IMR-90 (cell line): ENCODE measurements around the gene PLCH1. TPM values are rescaled to one million over a fixed set of nuclear protein-coding genes. Genes with fewer than 3 reads are reported as not detected.

Source experiments
- ATAC-seq: fragments of 200-7000 bp; cut with Tn5 transposase; 2 replicates; pipeline ENCODE4 v1.9.1; 2020; ENCODE audit warnings: low read depth, mild to moderate bottlenecking, moderate library complexity
- BruUV-seq: library from RNA; stranded (reverse); fragments of 400-500 nt; replicated peaks from 2 replicates; lab custom pipeline; 2021; lab: Mats Ljungman, UMichigan
- CTCF ChIA-PET: fragments of 300-600 bp; formaldehyde crosslinking; extraction: SDS; loops from one replicate; lab custom pipeline; 2021; ENCODE audit warnings: antibody characterized with exemption; lab: Yijun Ruan, JAX
- POLR2A ChIA-PET: fragments of 300-600 bp; sonication (Branson Sonifier 250); formaldehyde crosslinking; loops from one replicate; lab custom pipeline; 2022; ENCODE audit warnings: antibody characterized with exemption; ENCODE audit not compliant: unreplicated experiment; lab: Charles Lee
- DNase-seq: peaks from one replicate; pipeline ENCODE4 v3.0.0; 2013
- H2AFZ ChIP-seq: replicated peaks from 2 replicates; pipeline ENCODE3; 2013; ENCODE audit warnings: low read length, mild to moderate bottlenecking; ENCODE audit not compliant: poor library complexity
- H2AK5ac ChIP-seq: 2 replicates; pipeline ENCODE4 v1.6.1; 2013; ENCODE audit warnings: low read depth, low read length, inconsistent platforms
- H2AK9ac ChIP-seq: replicated peaks from 2 replicates; pipeline ENCODE3; 2013; ENCODE audit warnings: mild to moderate bottlenecking, low read depth, low read length, moderate library complexity; ENCODE audit not compliant: poor library complexity
- H2BK120ac ChIP-seq: 2 replicates; pipeline ENCODE4 v1.6.1; 2013; ENCODE audit warnings: low read depth, low read length, inconsistent platforms
- H2BK15ac ChIP-seq: 3 replicates; pipeline ENCODE4 v1.6.1; 2013; ENCODE audit warnings: low read depth, low read length, inconsistent platforms
- H2BK20ac ChIP-seq: 2 replicates; pipeline ENCODE4 v1.6.1; 2013; ENCODE audit warnings: low read depth, mild to moderate bottlenecking, inconsistent platforms, low read length, moderate library complexity
- H2BK5ac ChIP-seq: 2 replicates; pipeline ENCODE4 v1.6.1; 2013; ENCODE audit warnings: mild to moderate bottlenecking, low read depth, low read length, inconsistent platforms; ENCODE audit not compliant: poor library complexity, severe bottlenecking
- H3K14ac ChIP-seq: replicated peaks from 2 replicates; pipeline ENCODE4 v1.6.1; 2013; ENCODE audit warnings: low read depth, low read length, inconsistent platforms
- H3K18ac ChIP-seq: 2 replicates; pipeline ENCODE4 v1.6.1; 2013; ENCODE audit warnings: low read depth, low read length, control low read depth
- H3K23ac ChIP-seq: 2 replicates; pipeline ENCODE4 v1.6.1; 2013; ENCODE audit warnings: low read depth, low read length, inconsistent platforms
- H3K27ac ChIP-seq: 2 replicates; pipeline ENCODE4 v1.5.1; 2013; ENCODE audit warnings: mild to moderate bottlenecking, control low read depth, low read length; ENCODE audit not compliant: insufficient read depth
- H3K27me3 ChIP-seq: 2 replicates; pipeline ENCODE4 v1.6.1; 2013; ENCODE audit warnings: low read length; ENCODE audit not compliant: control insufficient read depth, insufficient read depth
- H3K36me3 ChIP-seq: 2 replicates; pipeline ENCODE4 v1.6.1; 2013; ENCODE audit warnings: low read length, mixed read lengths; ENCODE audit not compliant: control insufficient read depth, insufficient read depth
- H3K4ac ChIP-seq: 2 replicates; pipeline ENCODE4 v1.6.1; 2013; ENCODE audit warnings: low read depth, low read length, inconsistent platforms
- H3K4me1 ChIP-seq: 2 replicates; pipeline ENCODE4 v1.6.1; 2013; ENCODE audit warnings: low read length, mixed read lengths; ENCODE audit not compliant: control insufficient read depth, insufficient read depth
- H3K4me2 ChIP-seq: 2 replicates; pipeline ENCODE4 v1.6.1; 2013; ENCODE audit warnings: low read depth, mild to moderate bottlenecking, control low read depth, low read length, moderate library complexity
- H3K4me3 ChIP-seq: 2 replicates; pipeline ENCODE4 v1.5.1; 2013; ENCODE audit warnings: low read depth, mild to moderate bottlenecking, control low read depth, low read length, moderate library complexity; ENCODE audit not compliant: insufficient read depth
- H3K56ac ChIP-seq: 2 replicates; pipeline ENCODE4 v1.6.1; 2013; ENCODE audit warnings: low read length, inconsistent platforms; ENCODE audit not compliant: insufficient read depth; ENCODE audit errors: extremely low read depth
- H3K79me1 ChIP-seq, 2 experiments: 2 replicates each; pipeline ENCODE4 v1.6.1; 2013; ENCODE audit warnings: low read length in 2 of 2, inconsistent platforms in 1 of 2, low read depth in 1 of 2
- H3K9ac ChIP-seq: 2 replicates; pipeline ENCODE4 v1.6.1; 2013; ENCODE audit warnings: low read depth, low read length, control low read depth
- H3K9me1 ChIP-seq: 2 replicates; pipeline ENCODE4 v1.6.1; 2013; ENCODE audit warnings: low read length, inconsistent platforms; ENCODE audit not compliant: insufficient read depth
- H3K9me3 ChIP-seq: 2 replicates; pipeline ENCODE4 v1.6.1; 2013; ENCODE audit warnings: low read length; ENCODE audit not compliant: control insufficient read depth, insufficient read depth
- H4K20me1 ChIP-seq: 2 replicates; pipeline ENCODE4 v1.6.1; 2013; ENCODE audit warnings: low read length, inconsistent platforms; ENCODE audit not compliant: insufficient read depth
- H4K5ac ChIP-seq: 2 replicates; pipeline ENCODE4 v1.6.1; 2013; ENCODE audit warnings: mild to moderate bottlenecking, low read depth, low read length, control low read depth
- H4K8ac ChIP-seq, 2 experiments: 2 replicates each; pipeline ENCODE4 v1.6.1; 2013; ENCODE audit warnings: low read depth in 2 of 2, low read length in 2 of 2, control low read depth in 1 of 2, inconsistent platforms in 1 of 2
- H4K91ac ChIP-seq: 2 replicates; pipeline ENCODE4 v1.6.1; 2013; ENCODE audit warnings: low read depth, low read length, inconsistent platforms; ENCODE audit not compliant: insufficient read depth
- BHLHE40 ChIP-seq: fragments of 150-350 bp; IDR thresholded peaks from 2 replicates; pipeline ENCODE4 v1.6.1; 2016; ENCODE audit warnings: mild to moderate bottlenecking, low read depth, low read length
- CHD1 ChIP-seq: IDR thresholded peaks from 2 replicates; pipeline ENCODE4 v1.6.1; 2012; ENCODE audit warnings: low read depth, low read length, improper control_type of control experiment
- MAZ ChIP-seq: IDR thresholded peaks from 2 replicates; pipeline ENCODE4 v1.6.1; 2012; ENCODE audit warnings: low read depth, mild to moderate bottlenecking, low read length, improper control_type of control experiment, moderate library complexity, borderline replicate concordance
- MXI1 ChIP-seq: IDR thresholded peaks from 2 replicates; pipeline ENCODE4 v1.6.1; 2012; ENCODE audit warnings: low read depth, mild to moderate bottlenecking, low read length, moderate library complexity, borderline replicate concordance
- NFE2L2 ChIP-seq: fragments of 150-350 bp; IDR thresholded peaks from 2 replicates; pipeline ENCODE4 v1.6.1; 2016; ENCODE audit warnings: low read depth, mild to moderate bottlenecking, low read length
- RAD21 ChIP-seq: IDR thresholded peaks from 2 replicates; pipeline ENCODE4 v1.6.1; 2012; ENCODE audit warnings: low read length, improper control_type of control experiment
- RCOR1 ChIP-seq: IDR thresholded peaks from 2 replicates; pipeline ENCODE4 v1.6.1; 2012; ENCODE audit warnings: mild to moderate bottlenecking, low read length, improper control_type of control experiment; ENCODE audit not compliant: insufficient replicate concordance
- RFX5 ChIP-seq: IDR thresholded peaks from 2 replicates; pipeline ENCODE4 v1.8.0; 2012; ENCODE audit warnings: low read depth, mild to moderate bottlenecking, low read length, moderate library complexity
- SMC3 ChIP-seq: fragments of 150-350 bp; IDR thresholded peaks from 2 replicates; pipeline ENCODE4 v1.6.1; 2016; ENCODE audit warnings: low read depth, mild to moderate bottlenecking, antibody characterized with exemption, low read length, moderate library complexity
- WGBS, 2 experiments: methylation state at CpG; one replicate each; pipeline versions ENCODE4 v1.1.5 to v1.1.7; 2013; ENCODE audit warnings: missing lambda C conversion rate in 2 of 2; ENCODE audit not compliant: insufficient read length in 1 of 2; ENCODE audit errors: extremely low coverage in 2 of 2; 5-methylcytosine and 5-hydroxymethylcytosine counted together
- dilution Hi-C: fragments of 300-500 bp; cut with HindIII; formaldehyde crosslinking; loops from one replicate; pipeline ENCODE4 v1.14.3; 2018; ENCODE audit warnings: low sequenced_read_pairs; ENCODE audit not compliant: unreplicated experiment
- in situ Hi-C: fragments of 300-500 bp; cut with MboI; formaldehyde crosslinking; loops from 3 replicates; pipeline ENCODE4 v1.14.3; 2019; ENCODE audit warnings: low sequenced_read_pairs, inconsistent platforms, mixed read lengths
- intact Hi-C: fragments of 100-400 bp; cut with micrococcal nuclease; formaldehyde crosslinking; loops from 2 replicates; pipeline ENCODE4 v1.10.0; 2022
- polyA plus RNA-seq, 3 experiments: library from polyadenylated mRNA; depleted of rRNA; stranded (reverse); fragments of >200 nt; gene quantifications; 2 replicates each; pipeline ENCODE4 v1.2.3, GENCODE V29; 2012; ENCODE audit warnings: low replicate concordance in 1 of 3
- total RNA-seq: library from RNA; depleted of rRNA; stranded (reverse); fragments of >200 nt; gene quantifications from 2 replicates; pipeline ENCODE4 v1.2.3, GENCODE V29; 2012
- TF ChIP-seq, protein P1 (sequence below): fragments of 150-350 bp; IDR thresholded peaks from 2 replicates; pipeline ENCODE4 v1.6.1; 2016; ENCODE audit warnings: low read depth, mild to moderate bottlenecking, low read length, moderate library complexity, borderline replicate concordance
- TF ChIP-seq, protein P2 (sequence below): conservative IDR thresholded peaks from 2 replicates; pipeline ENCODE4 v1.5.1; 2012; ENCODE audit warnings: mild to moderate bottlenecking, low read depth, low read length, improper control_type of control experiment

PLCH1 gene
- total and polyA plus RNA-seq, 2 of the 4 experiments (the other 2 are of a cell fraction) = not detected

DNA sequence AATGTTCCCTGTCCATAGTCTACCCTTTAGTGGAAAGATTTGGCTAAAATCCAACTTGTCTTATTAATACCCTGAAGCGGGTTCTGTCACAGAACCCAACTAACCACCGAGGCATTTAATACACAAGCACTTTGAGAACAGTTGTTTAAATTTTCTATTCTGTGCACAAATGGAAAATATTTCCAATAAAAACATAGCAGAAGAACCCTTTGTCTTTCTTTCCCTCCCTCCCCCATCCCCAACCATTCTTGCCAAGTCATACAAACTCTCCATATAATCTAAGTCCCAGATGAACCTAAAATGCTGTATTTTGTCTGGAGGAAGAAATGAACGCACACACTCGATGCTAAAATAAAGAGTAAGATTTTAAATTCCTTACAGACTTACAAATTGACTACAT is 324.5 kb downstream of the PLCH1 start:
- intact Hi-C loops (no loop called here), dilution Hi-C loops (no loop called here), in situ Hi-C loops (no loop called here)
- no TSS peak for BruUV-seq
- Histone ChIP-seq H3K4me2 (no peak overlapping the region), H3K4me3 (no peak overlapping the region), H2AFZ (no peak overlapping the region), H3K9me3 (no peaks in the 10 kb centered on the region), H3K9me1 (0 out of 2 replicates have a peak, but pooled peaks cover 3% of the 10 kb centered on the region), H4K8ac (no peak overlapping the region), H4K20me1 (no peaks in the 10 kb centered on the region), H3K4ac (no peak overlapping the region), H2BK20ac (no peak overlapping the region), H2AK9ac (no peak overlapping the region), H4K91ac (no peak overlapping the region), H3K56ac (no peak overlapping the region), H2BK5ac (no peak overlapping the region), H3K4me1 (no peaks in the 10 kb centered on the region), H3K79me1 (no peaks in the 10 kb centered on the region), H3K9ac (no peak overlapping the region), H3K18ac (no peak overlapping the region), H3K27me3 (no peaks in the 10 kb centered on the region), H3K23ac (no peak overlapping the region), H3K14ac (no peak overlapping the region), H3K27ac (no peak overlapping the region), H4K5ac (no peak overlapping the region), H2AK5ac (no peak overlapping the region), H3K36me3 (no peaks in the 10 kb centered on the region), H2BK120ac (no peak overlapping the region), H2BK15ac (no peak overlapping the region)
- no CpG with 5 or more reads among the region's 4 CpGs for WGBS, 2 experiments
- ATAC-seq = no peak
- TF ChIP-seq MAZ = no peak
- no peak for TF ChIP-seq MXI1
- TF ChIP-seq CHD1 = no peak
- TF ChIP-seq BHLHE40 = no peak
- TF ChIP-seq NFE2L2 = no peak
- TF ChIP-seq, protein P1, sequence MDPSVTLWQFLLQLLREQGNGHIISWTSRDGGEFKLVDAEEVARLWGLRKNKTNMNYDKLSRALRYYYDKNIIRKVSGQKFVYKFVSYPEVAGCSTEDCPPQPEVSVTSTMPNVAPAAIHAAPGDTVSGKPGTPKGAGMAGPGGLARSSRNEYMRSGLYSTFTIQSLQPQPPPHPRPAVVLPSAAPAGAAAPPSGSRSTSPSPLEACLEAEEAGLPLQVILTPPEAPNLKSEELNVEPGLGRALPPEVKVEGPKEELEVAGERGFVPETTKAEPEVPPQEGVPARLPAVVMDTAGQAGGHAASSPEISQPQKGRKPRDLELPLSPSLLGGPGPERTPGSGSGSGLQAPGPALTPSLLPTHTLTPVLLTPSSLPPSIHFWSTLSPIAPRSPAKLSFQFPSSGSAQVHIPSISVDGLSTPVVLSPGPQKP = no peak
- TF ChIP-seq, protein P2, sequence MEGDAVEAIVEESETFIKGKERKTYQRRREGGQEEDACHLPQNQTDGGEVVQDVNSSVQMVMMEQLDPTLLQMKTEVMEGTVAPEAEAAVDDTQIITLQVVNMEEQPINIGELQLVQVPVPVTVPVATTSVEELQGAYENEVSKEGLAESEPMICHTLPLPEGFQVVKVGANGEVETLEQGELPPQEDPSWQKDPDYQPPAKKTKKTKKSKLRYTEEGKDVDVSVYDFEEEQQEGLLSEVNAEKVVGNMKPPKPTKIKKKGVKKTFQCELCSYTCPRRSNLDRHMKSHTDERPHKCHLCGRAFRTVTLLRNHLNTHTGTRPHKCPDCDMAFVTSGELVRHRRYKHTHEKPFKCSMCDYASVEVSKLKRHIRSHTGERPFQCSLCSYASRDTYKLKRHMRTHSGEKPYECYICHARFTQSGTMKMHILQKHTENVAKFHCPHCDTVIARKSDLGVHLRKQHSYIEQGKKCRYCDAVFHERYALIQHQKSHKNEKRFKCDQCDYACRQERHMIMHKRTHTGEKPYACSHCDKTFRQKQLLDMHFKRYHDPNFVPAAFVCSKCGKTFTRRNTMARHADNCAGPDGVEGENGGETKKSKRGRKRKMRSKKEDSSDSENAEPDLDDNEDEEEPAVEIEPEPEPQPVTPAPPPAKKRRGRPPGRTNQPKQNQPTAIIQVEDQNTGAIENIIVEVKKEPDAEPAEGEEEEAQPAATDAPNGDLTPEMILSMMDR = no peak
- no peak for TF ChIP-seq RAD21
- TF ChIP-seq RCOR1 = no peak
- TF ChIP-seq SMC3 = no peak
- no peak for TF ChIP-seq RFX5
- CTCF ChIA-PET = no interaction called here
- POLR2A ChIA-PET = no interaction called here
- no peak for DNase-seq
